Activated naive CD4-positive, alpha-beta T cell treated with anti-CD3 and anti-CD28 coated beads, Interleukin-2, amount 50 U/mL, for 72 hours (primary cell): Measurements from ENCODE around the gene MPG. TPM values are rescaled to one million over a fixed set of nuclear protein-coding genes. Genes with fewer than 3 reads are reported as not detected.
"Not testable (repeated sequence)": the region's sequence is repeated elsewhere in the genome, so short reads cannot be mapped to it uniquely, and the experiment has no call there.

Experiments
- ATAC-seq, 2 donors: fragments of 150-1000 bp; cut with Tn5 transposase; 2 replicates each; pipeline ENCODE4 v1.10.0; 2021; ENCODE audit warnings: mild to moderate bottlenecking in 2 of 2, moderate library complexity in 2 of 2
- DNase-seq, 2 donors: peaks; one replicate each; pipeline ENCODE4 v3.0.0; 2021 to 2022; ENCODE audit warnings: low spot score in 2 of 2
- H3K27ac Mint-ChIP-seq, 2 donors: one replicate each; pipeline ENCODE4 v1.8.0; 2022; ENCODE audit warnings: mild to moderate bottlenecking in 2 of 2, mixed read lengths in 2 of 2
- H3K36me3 Mint-ChIP-seq, 2 donors: one replicate each; pipeline ENCODE4 v1.8.0; 2022; ENCODE audit warnings: mixed read lengths in 2 of 2
- H3K9me3 Mint-ChIP-seq, 2 donors: one replicate each; pipeline ENCODE4 v1.8.0; 2022; ENCODE audit warnings: mixed read lengths in 2 of 2
- total RNA-seq, 2 donors: library from RNA; stranded (reverse); gene quantifications; one replicate each; pipeline ENCODE4 v1.2.3, GENCODE V29; 2022

Gene MPG
- total RNA-seq, 2 donors from 2014 or later = 32.6 to 65.6 TPM

- Mint-ChIP-seq H3K9me3 (no peaks in the 10 kb centered on the region), H3K27ac (no peak overlapping the region), H3K36me3 (peaks cover 16 to 49% of the 10 kb centered on the region in 2 donors)
- DNase-seq (peak in 1 of 2 donors; percentile 0), ATAC-seq (no peak)
These were observed 34.7 kb upstream of the MPG start for GRCh38 chr16:43294-43693.

- Mint-ChIP-seq H3K36me3 (peaks cover 16 to 49% of the 10 kb centered on the region in 2 donors), H3K9me3 (no peaks in the 10 kb centered on the region), H3K27ac (peak overlapping the region in 1 of 2 donors; percentile 29)
- DNase-seq (no peak), ATAC-seq (no peak)
These were observed 33.4 kb upstream of the MPG start for GRCh38 chr16:44655-45054.

- peaks cover 20 to 55% of the 10 kb centered on the region in 2 donors for H3K36me3 Mint-ChIP-seq
- ATAC-seq = no peak
These were observed 32.6 kb upstream of the MPG start for GRCh38 chr16:45454-45853.

GRCh38 chr16:46510-46909, 31.5 kb upstream of the MPG start:
- not testable (repeated sequence) for H3K27ac Mint-ChIP-seq, DNase-seq, H3K9me3 Mint-ChIP-seq, ATAC-seq
- peaks cover 27 to 66% of the 10 kb centered on the region in 2 donors for H3K36me3 Mint-ChIP-seq

More at GRCh38 chr16:45454-45853, 32.6 kb upstream of the MPG start:
- DNase-seq = peak in 1 of 2 donors; percentile 1
- H3K9me3 Mint-ChIP-seq = no peaks in the 10 kb centered on the region
- no peak overlapping the region for H3K27ac Mint-ChIP-seq

GRCh38 chr16:47234-47633, 30.8 kb upstream of the MPG start:
- Mint-ChIP-seq H3K9me3 (no peaks in the 10 kb centered on the region), H3K36me3 (peaks cover 21 to 62% of the 10 kb centered on the region in 2 donors), H3K27ac (no peak overlapping the region)
- ATAC-seq (no peak), DNase-seq (peak in 1 of 2 donors; percentile 1)

- ATAC-seq (no peak), DNase-seq (no peak)
- H3K27ac Mint-ChIP-seq = peak overlapping the region in 1 of 2 donors; percentile 79
- H3K36me3 Mint-ChIP-seq = peaks cover 26 to 34% of the 10 kb centered on the region in 2 donors
- no peaks in the 10 kb centered on the region for H3K9me3 Mint-ChIP-seq
These were observed 27.0 kb upstream of the MPG start for GRCh38 chr16:50769-51591.

- H3K36me3 Mint-ChIP-seq = peaks cover 21 to 26% of the 10 kb centered on the region in 2 donors
- no peaks in the 10 kb centered on the region for H3K9me3 Mint-ChIP-seq
- DNase-seq (peak; percentile 96 to 98), ATAC-seq (peak; percentile 97 to 99)
- H3K27ac Mint-ChIP-seq = peak within 1 kb of the TSS; percentile 87 to 90
These were observed 24.4 kb upstream of the MPG start, which contains the start of the genes POLR3K and SNRNP25 for GRCh38 chr16:53346-54236. Gene POLR3K (minus strand): TSS chr16:53608. CDS start chr16:53586, 22 bp downstream. Gene SNRNP25 (plus strand): TSS chr16:53828. CDS start chr16:54017, 189 bp downstream.

GRCh38 chr16:54237-54581, 23.8 kb upstream of the MPG start:
- DNase-seq (no peak), ATAC-seq (no peak)
- Mint-ChIP-seq H3K27ac (peak overlapping the region in 1 of 2 donors; percentile 87), H3K36me3 (peaks cover 21 to 26% of the 10 kb centered on the region in 2 donors), H3K9me3 (no peaks in the 10 kb centered on the region)

GRCh38 chr16:55571-56136, 22.4 kb upstream of the MPG start:
- ATAC-seq = no peak

GRCh38 chr16:56231-56927, 21.6 kb upstream of the MPG start:
- ATAC-seq = no peak
- no peak for DNase-seq
- no peaks in the 10 kb centered on the region for H3K9me3 Mint-ChIP-seq
- H3K36me3 Mint-ChIP-seq = peaks cover 11% of the 10 kb centered on the region in 2 donors
- H3K27ac Mint-ChIP-seq = no peak overlapping the region

More at GRCh38 chr16:55571-56136, 22.4 kb upstream of the MPG start:
- Mint-ChIP-seq H3K9me3 (no peaks in the 10 kb centered on the region), H3K36me3 (peaks cover 15 to 19% of the 10 kb centered on the region in 2 donors), H3K27ac (no peak overlapping the region)
- DNase-seq = no peak

GRCh38 chr16:57711-58110, 20.3 kb upstream of the MPG start:
- H3K9me3 Mint-ChIP-seq = no peaks in the 10 kb centered on the region
- DNase-seq (no peak), ATAC-seq (no peak)
- peaks cover 5 to 10% of the 10 kb centered on the region in 2 donors for H3K36me3 Mint-ChIP-seq
- peak overlapping the region in 1 of 2 donors; percentile 61 for H3K27ac Mint-ChIP-seq

- H3K36me3 Mint-ChIP-seq = no peaks in the 10 kb centered on the region
- ATAC-seq = no peak
- no peaks in the 10 kb centered on the region for H3K9me3 Mint-ChIP-seq
- no peak for DNase-seq
- H3K27ac Mint-ChIP-seq = peak overlapping the region in 1 of 2 donors; percentile 48
These were observed 19.3 kb upstream of the MPG start for GRCh38 chr16:58491-59439.

- DNase-seq (no peak), ATAC-seq (no peak)
- Mint-ChIP-seq H3K36me3 (no peaks in the 10 kb centered on the region), H3K9me3 (no peaks in the 10 kb centered on the region), H3K27ac (no peak overlapping the region)
These were observed 18.5 kb upstream of the MPG start for GRCh38 chr16:59440-60059.

GRCh38 chr16:60166-60565, 17.9 kb upstream of the MPG start:
- no peaks in the 10 kb centered on the region for H3K9me3 Mint-ChIP-seq
- H3K36me3 Mint-ChIP-seq = no peaks in the 10 kb centered on the region
- no peak overlapping the region for H3K27ac Mint-ChIP-seq
- no peak for DNase-seq
- no peak for ATAC-seq
